HCT116 (cell line): ENCODE results near the gene RPLP1.

Source experiments
- CEBPB ChIP-seq: IDR thresholded peaks from 2 replicates; pipeline ENCODE4 v1.6.1; 2012; ENCODE audit warnings: low read depth
- EGR1 ChIP-seq: IDR thresholded peaks from 2 replicates; pipeline ENCODE4 v1.6.1; 2012; ENCODE audit warnings: low read depth
- EZH2 ChIP-seq: fragments of 200-600 bp; sonication (generic); IDR thresholded peaks from 2 replicates; pipeline ENCODE4 v1.6.1; 2017; ENCODE audit warnings: antibody characterized with exemption, mixed run types
- EZH2phosphoT487 ChIP-seq: fragments of 200-600 bp; IDR thresholded peaks from 2 replicates; pipeline ENCODE4 v1.6.1; 2018; ENCODE audit warnings: antibody characterized with exemption, borderline replicate concordance
- MAX ChIP-seq: IDR thresholded peaks from 2 replicates; pipeline ENCODE4 v1.6.1; 2012
- POLR2A ChIP-seq: IDR thresholded peaks from 2 replicates; pipeline ENCODE4 v1.7.0; 2011; ENCODE audit warnings: borderline replicate concordance; ENCODE audit not compliant: insufficient read depth, insufficient read length; ENCODE audit errors: extremely low read depth
- POLR2AphosphoS5 ChIP-seq: IDR thresholded peaks from 2 replicates; pipeline ENCODE4 v1.6.1; 2011; ENCODE audit warnings: mild to moderate bottlenecking, low read depth, low read length, moderate library complexity
- RAD21 ChIP-seq: IDR thresholded peaks from 2 replicates; pipeline ENCODE4 v1.6.1; 2012; ENCODE audit warnings: low read depth, mild to moderate bottlenecking
- REST ChIP-seq: IDR thresholded peaks from 2 replicates; pipeline ENCODE4 v1.6.1; 2012; ENCODE audit warnings: low read depth
- SIN3A ChIP-seq: IDR thresholded peaks from 2 replicates; pipeline ENCODE4 v1.6.1; 2012; ENCODE audit warnings: low read depth
- YY1 ChIP-seq: IDR thresholded peaks from 2 replicates; pipeline ENCODE4 v1.6.1; 2011; ENCODE audit warnings: low read length, low read depth, moderate library complexity, mild to moderate bottlenecking; ENCODE audit not compliant: insufficient replicate concordance; ENCODE audit errors: extremely low read depth
- ZFX ChIP-seq: fragments of 450-650 bp; IDR thresholded peaks from 2 replicates; pipeline ENCODE4 v1.6.1; 2017
- TF ChIP-seq, protein P1 (sequence below), 3 experiments: fragments of 200-600 bp in 1 of 3; sonication (generic) in 1 of 3; IDR thresholded peaks in 2 of 3; conservative IDR thresholded peaks in 1 of 3; 2 replicates each; pipeline ENCODE4 v1.5.1; 2012 to 2017; ENCODE audit warnings: low read depth in 2 of 3, low read length in 2 of 3, antibody characterized with exemption in 1 of 3, borderline replicate concordance in 1 of 3, control low read depth in 1 of 3, mild to moderate bottlenecking in 1 of 3, mixed read lengths in 1 of 3, mixed run types in 1 of 3, moderate library complexity in 1 of 3; ENCODE audit not compliant: insufficient read depth in 1 of 3
- TF ChIP-seq, protein P2 (sequence below): IDR thresholded peaks from 2 replicates; pipeline ENCODE4 v1.6.1; 2012

DNA sequence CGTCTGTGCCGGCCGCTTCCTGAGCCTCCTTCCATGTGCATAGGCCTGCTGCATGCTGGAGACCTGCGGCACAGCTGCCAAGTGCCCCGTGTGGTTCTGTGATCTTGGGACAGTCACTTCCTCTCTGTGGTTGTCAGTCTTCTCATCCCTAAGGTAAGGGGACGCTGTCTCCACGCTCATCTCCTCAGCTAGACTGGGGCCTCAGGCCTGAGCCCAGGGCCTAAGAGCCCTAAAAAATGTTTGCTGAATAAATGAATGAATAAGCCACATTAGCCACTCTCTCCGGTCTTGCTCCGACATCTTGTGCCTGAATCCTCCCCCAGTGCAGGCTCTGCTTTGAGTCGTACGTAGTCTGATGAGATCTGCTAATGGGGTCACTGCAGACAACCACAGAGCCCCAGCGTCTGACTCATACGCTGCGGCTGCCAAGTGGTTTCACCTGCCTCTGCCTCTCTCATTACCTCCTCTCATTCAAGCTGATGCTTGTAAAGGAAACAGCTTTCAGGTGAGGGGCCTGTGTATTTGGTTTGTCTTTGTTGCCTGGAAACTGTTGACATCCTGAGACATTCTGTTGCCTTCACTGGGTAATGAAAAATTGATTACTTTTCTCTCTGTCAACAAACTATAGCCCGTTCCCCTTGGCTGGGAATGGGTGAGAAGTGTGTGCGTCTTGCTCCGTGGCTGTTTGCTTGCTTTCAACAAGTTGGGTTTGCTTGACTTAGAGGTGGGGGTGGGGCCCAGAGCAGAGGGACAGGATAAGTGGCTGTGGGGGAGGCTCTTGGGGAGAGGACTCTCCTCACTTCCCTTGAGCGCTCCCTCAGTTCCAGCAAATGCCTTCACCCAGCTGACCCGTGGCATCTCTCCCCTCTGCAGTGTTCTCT, 15.9 kb downstream of the RPLP1 start:
- TF ChIP-seq REST (no peak), POLR2A (no peak), SIN3A (no peak), YY1 (no peak), MAX (no peak), EZH2 (no peak), EGR1 (no peak), EZH2phosphoT487 (no peak), POLR2AphosphoS5 (no peak), CEBPB (no peak), ZFX (no peak), RAD21 (no peak)
- TF ChIP-seq, protein P1, sequence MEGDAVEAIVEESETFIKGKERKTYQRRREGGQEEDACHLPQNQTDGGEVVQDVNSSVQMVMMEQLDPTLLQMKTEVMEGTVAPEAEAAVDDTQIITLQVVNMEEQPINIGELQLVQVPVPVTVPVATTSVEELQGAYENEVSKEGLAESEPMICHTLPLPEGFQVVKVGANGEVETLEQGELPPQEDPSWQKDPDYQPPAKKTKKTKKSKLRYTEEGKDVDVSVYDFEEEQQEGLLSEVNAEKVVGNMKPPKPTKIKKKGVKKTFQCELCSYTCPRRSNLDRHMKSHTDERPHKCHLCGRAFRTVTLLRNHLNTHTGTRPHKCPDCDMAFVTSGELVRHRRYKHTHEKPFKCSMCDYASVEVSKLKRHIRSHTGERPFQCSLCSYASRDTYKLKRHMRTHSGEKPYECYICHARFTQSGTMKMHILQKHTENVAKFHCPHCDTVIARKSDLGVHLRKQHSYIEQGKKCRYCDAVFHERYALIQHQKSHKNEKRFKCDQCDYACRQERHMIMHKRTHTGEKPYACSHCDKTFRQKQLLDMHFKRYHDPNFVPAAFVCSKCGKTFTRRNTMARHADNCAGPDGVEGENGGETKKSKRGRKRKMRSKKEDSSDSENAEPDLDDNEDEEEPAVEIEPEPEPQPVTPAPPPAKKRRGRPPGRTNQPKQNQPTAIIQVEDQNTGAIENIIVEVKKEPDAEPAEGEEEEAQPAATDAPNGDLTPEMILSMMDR (IDR thresholded peaks at IDR 0.05 in 2 of 3, conservative IDR thresholded peaks at IDR 0.05 in 1 of 3; ENCODE audit: borderline replicate concordance in 1 of 3, insufficient read depth in 1 of 3, low read depth in 2 of 3, low read length in 2 of 3), result no peak
- TF ChIP-seq, protein P2, sequence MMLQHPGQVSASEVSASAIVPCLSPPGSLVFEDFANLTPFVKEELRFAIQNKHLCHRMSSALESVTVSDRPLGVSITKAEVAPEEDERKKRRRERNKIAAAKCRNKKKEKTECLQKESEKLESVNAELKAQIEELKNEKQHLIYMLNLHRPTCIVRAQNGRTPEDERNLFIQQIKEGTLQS, result no peak
